ENCODE measurements around the gene SNED1. TPM values are rescaled to one million over a fixed set of nuclear protein-coding genes. Genes with fewer than 3 reads are reported as not detected.

The SNED1 gene
- polyA plus RNA-seq, 1 donor from 2014 or later: 0.32 TPM

DNA sequence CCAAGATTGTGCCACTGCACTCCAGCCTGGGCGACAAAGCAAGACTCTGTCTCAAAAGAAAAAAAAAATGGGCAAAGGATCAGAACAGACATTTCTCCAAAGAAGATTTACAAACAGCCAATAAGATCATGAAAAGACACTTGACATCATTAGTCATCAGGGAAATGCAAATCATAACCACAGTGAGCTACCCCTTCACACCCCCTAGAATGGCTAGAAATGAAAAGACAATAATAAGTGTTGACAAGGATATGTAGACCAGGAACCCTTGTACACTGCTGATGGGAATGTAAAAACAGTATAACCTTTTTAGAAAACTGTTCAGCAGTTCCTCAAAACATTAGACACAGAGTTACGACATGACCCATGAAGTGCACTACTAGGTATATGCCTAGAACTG lies 122.0 kb downstream of the SNED1 start:
- no peaks in the 10 kb centered on the region for H3F3A ChIP-seq (ENCODE audit: insufficient read depth, low read length, poor library complexity, severe bottlenecking)

DNA sequence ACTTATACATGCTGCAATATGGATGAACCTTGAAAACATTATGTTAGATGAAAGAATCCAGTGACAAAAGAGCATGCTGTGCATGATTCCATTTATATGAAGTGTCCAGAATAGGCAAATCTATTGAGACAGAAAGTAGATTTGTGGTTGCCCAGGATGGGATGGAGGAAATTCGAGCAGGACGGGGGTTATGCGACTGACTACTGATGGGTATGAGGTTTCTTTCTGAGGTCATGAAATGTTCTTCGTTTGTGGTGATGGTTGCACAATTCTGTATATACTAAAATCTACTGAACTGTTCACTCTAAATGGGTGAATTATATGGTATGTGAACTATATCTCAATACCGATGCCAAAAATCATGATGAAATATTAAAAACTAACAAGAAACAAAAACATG lies 122.6 kb downstream of the SNED1 start:
- H3K27me3 ChIP-seq (ENCODE audit: insufficient read depth, low read depth, low read length): no peaks in the 10 kb centered on the region

More for the DNA sequence above, 122.0 kb downstream of the SNED1 start:
- Histone ChIP-seq H3K79me2 (replicated peaks; ENCODE audit: insufficient read depth, low read length) (no peaks in the 10 kb centered on the region), H3K36me3 (ENCODE audit: insufficient read depth, low read length) (peaks cover 6% of the 10 kb centered on the region), H3K4me3 (ENCODE audit: low read length) (no peak overlapping the region), H2AFZ (ENCODE audit: low read depth, low read length) (no peak overlapping the region), H3K9me3 (ENCODE audit: low read length) (no peaks in the 10 kb centered on the region), H3K27me3 (ENCODE audit: insufficient read depth, low read depth, low read length) (no peaks in the 10 kb centered on the region), H4K20me1 (ENCODE audit: insufficient read depth) (no peaks in the 10 kb centered on the region), H3K4me2 (ENCODE audit: low read length) (no peak overlapping the region), H3K27ac (ENCODE audit: low read length) (no peak overlapping the region), H3K9ac (ENCODE audit: low read length) (no peak overlapping the region), H3K9me2 (ENCODE audit: insufficient read depth, low read length) (no peaks in the 10 kb centered on the region)
- TF ChIP-seq MXI1 (conservative IDR thresholded peaks at IDR 0.05; ENCODE audit: poor library complexity, severe bottlenecking): no peak
- TF ChIP-seq TAF1 (IDR thresholded peaks at IDR 0.05; ENCODE audit: low read depth): no peak
- TF ChIP-seq POLR2AphosphoS5 (IDR thresholded peaks at IDR 0.05): no peak
- TF ChIP-seq SMC3 (conservative IDR thresholded peaks at IDR 0.05; ENCODE audit: poor library complexity): no peak
- TF ChIP-seq RAD21 (conservative IDR thresholded peaks at IDR 0.05): no peak
- TF ChIP-seq EP300 (conservative IDR thresholded peaks at IDR 0.05; ENCODE audit: poor library complexity, severe bottlenecking): no peak
- TF ChIP-seq, protein P1, sequence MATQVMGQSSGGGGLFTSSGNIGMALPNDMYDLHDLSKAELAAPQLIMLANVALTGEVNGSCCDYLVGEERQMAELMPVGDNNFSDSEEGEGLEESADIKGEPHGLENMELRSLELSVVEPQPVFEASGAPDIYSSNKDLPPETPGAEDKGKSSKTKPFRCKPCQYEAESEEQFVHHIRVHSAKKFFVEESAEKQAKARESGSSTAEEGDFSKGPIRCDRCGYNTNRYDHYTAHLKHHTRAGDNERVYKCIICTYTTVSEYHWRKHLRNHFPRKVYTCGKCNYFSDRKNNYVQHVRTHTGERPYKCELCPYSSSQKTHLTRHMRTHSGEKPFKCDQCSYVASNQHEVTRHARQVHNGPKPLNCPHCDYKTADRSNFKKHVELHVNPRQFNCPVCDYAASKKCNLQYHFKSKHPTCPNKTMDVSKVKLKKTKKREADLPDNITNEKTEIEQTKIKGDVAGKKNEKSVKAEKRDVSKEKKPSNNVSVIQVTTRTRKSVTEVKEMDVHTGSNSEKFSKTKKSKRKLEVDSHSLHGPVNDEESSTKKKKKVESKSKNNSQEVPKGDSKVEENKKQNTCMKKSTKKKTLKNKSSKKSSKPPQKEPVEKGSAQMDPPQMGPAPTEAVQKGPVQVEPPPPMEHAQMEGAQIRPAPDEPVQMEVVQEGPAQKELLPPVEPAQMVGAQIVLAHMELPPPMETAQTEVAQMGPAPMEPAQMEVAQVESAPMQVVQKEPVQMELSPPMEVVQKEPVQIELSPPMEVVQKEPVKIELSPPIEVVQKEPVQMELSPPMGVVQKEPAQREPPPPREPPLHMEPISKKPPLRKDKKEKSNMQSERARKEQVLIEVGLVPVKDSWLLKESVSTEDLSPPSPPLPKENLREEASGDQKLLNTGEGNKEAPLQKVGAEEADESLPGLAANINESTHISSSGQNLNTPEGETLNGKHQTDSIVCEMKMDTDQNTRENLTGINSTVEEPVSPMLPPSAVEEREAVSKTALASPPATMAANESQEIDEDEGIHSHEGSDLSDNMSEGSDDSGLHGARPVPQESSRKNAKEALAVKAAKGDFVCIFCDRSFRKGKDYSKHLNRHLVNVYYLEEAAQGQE (IDR thresholded peaks at IDR 0.05; ENCODE audit: borderline replicate concordance): no peak
- TF ChIP-seq, protein P2, sequence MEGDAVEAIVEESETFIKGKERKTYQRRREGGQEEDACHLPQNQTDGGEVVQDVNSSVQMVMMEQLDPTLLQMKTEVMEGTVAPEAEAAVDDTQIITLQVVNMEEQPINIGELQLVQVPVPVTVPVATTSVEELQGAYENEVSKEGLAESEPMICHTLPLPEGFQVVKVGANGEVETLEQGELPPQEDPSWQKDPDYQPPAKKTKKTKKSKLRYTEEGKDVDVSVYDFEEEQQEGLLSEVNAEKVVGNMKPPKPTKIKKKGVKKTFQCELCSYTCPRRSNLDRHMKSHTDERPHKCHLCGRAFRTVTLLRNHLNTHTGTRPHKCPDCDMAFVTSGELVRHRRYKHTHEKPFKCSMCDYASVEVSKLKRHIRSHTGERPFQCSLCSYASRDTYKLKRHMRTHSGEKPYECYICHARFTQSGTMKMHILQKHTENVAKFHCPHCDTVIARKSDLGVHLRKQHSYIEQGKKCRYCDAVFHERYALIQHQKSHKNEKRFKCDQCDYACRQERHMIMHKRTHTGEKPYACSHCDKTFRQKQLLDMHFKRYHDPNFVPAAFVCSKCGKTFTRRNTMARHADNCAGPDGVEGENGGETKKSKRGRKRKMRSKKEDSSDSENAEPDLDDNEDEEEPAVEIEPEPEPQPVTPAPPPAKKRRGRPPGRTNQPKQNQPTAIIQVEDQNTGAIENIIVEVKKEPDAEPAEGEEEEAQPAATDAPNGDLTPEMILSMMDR (IDR thresholded peaks at IDR 0.05; ENCODE audit: poor library complexity, severe bottlenecking): no peak
- TF ChIP-seq EZH2 (IDR thresholded peaks at IDR 0.05; ENCODE audit: borderline replicate concordance, insufficient read depth, low read length, poor library complexity, severe bottlenecking): no peak

More for the DNA sequence above, 122.6 kb downstream of the SNED1 start:
- H3F3A ChIP-seq (ENCODE audit: insufficient read depth, low read length, poor library complexity, severe bottlenecking): no peaks in the 10 kb centered on the region
- H3K9ac ChIP-seq (ENCODE audit: low read length): no peak overlapping the region
- H3K27ac ChIP-seq (ENCODE audit: low read length): no peak overlapping the region
- no peak for TF ChIP-seq RAD21 (conservative IDR thresholded peaks at IDR 0.05)
- TF ChIP-seq EZH2 (IDR thresholded peaks at IDR 0.05; ENCODE audit: borderline replicate concordance, insufficient read depth, low read length, poor library complexity, severe bottlenecking): no peak
- TF ChIP-seq, protein P1 (IDR thresholded peaks at IDR 0.05; ENCODE audit: borderline replicate concordance): no peak
- no peak for TF ChIP-seq TAF1 (IDR thresholded peaks at IDR 0.05; ENCODE audit: low read depth)
- TF ChIP-seq, protein P2 (IDR thresholded peaks at IDR 0.05; ENCODE audit: poor library complexity, severe bottlenecking): no peak
- TF ChIP-seq SMC3 (conservative IDR thresholded peaks at IDR 0.05; ENCODE audit: poor library complexity): no peak
- no peak for TF ChIP-seq MXI1 (conservative IDR thresholded peaks at IDR 0.05; ENCODE audit: poor library complexity, severe bottlenecking)
- no peak for TF ChIP-seq EP300 (conservative IDR thresholded peaks at IDR 0.05; ENCODE audit: poor library complexity, severe bottlenecking)
- TF ChIP-seq POLR2AphosphoS5 (IDR thresholded peaks at IDR 0.05): no peak
- no peaks in the 10 kb centered on the region for H3K9me3 ChIP-seq (ENCODE audit: low read length)
- H3K9me2 ChIP-seq (ENCODE audit: insufficient read depth, low read length): no peaks in the 10 kb centered on the region
- no peaks in the 10 kb centered on the region for H4K20me1 ChIP-seq (ENCODE audit: insufficient read depth)
- no peak overlapping the region for H3K4me3 ChIP-seq (ENCODE audit: low read length)
- no peaks in the 10 kb centered on the region for H3K79me2 ChIP-seq (replicated peaks; ENCODE audit: insufficient read depth, low read length)
- H3K4me2 ChIP-seq (ENCODE audit: low read length): no peak overlapping the region
- no peak overlapping the region for H2AFZ ChIP-seq (ENCODE audit: low read depth, low read length)
- peaks cover 6% of the 10 kb centered on the region for H3K36me3 ChIP-seq (ENCODE audit: insufficient read depth, low read length)

All from neural cell (in vitro differentiated cells).